Measurements from ENCODE around the gene MRPS5.

- peak in 1 of 6 experiments; percentile 8 for TF ChIP-seq CTCF (IDR thresholded peaks at IDR 0.05)
- TF ChIP-seq POLR2A (IDR thresholded peaks at IDR 0.05) = no peak
These were observed 61.8 kb downstream of the MRPS5 start for GRCh38 chr2:95059656-95060370.
